Panc1 (cell line): ENCODE measurements around the gene DDX49.

Source experiments
- CTCF ChIP-seq: fragments of 450-650 bp; IDR thresholded peaks from 2 replicates; pipeline ENCODE4 v1.5.1; 2017; ENCODE audit warnings: mild to moderate bottlenecking
- POLR2AphosphoS5 ChIP-seq: IDR thresholded peaks from 2 replicates; pipeline ENCODE4 v1.6.1; 2012; ENCODE audit warnings: mild to moderate bottlenecking, low read depth, low read length, moderate library complexity
- REST ChIP-seq, 2 experiments: IDR thresholded peaks; 2 replicates each; pipeline ENCODE4 v1.6.1; 2011 to 2012; ENCODE audit warnings: low read depth in 2 of 2, control low read depth in 1 of 2, low read length in 1 of 2, mild to moderate bottlenecking in 1 of 2, moderate library complexity in 1 of 2; ENCODE audit not compliant: insufficient read depth in 1 of 2

GRCh38 chr19:18913466-18913865 lies 6.0 kb upstream of the DDX49 start:
- TF ChIP-seq CTCF (no peak), POLR2AphosphoS5 (no peak), REST (IDR thresholded peaks at IDR 0.05; ENCODE audit: insufficient read depth in 1 of 2, low read depth in 2 of 2, low read length in 1 of 2) (no peak)
